Measurements from ENCODE around the gene KRT3. TPM values are rescaled to one million over a fixed set of nuclear protein-coding genes. Genes with fewer than 3 reads are reported as not detected.

KRT3 gene
- polyA plus RNA-seq, 1 donor: not detected

- DNase-seq: no peak
Measured at GRCh38 chr12:52827499-52828090, 31.7 kb upstream of the KRT3 start.

- DNase-seq: no peak
Measured at GRCh38 chr12:52826611-52827498, 30.9 kb upstream of the KRT3 start.

GRCh38 chr12:52825961-52826360, 30.0 kb upstream of the KRT3 start:
- DNase-seq: no peak

GRCh38 chr12:52824741-52825410, 29.0 kb upstream of the KRT3 start:
- DNase-seq: no peak

GRCh38 chr12:52823761-52824450, 28.0 kb upstream of the KRT3 start:
- DNase-seq: no peak

GRCh38 chr12:52822771-52823510, 27.0 kb upstream of the KRT3 start:
- no peak for DNase-seq

- no peak for DNase-seq
Measured at GRCh38 chr12:52821826-52822660, 26.1 kb upstream of the KRT3 start.

GRCh38 chr12:52821071-52821730, 25.3 kb upstream of the KRT3 start:
- no peak for DNase-seq

GRCh38 chr12:52820521-52820920, 24.6 kb upstream of the KRT3 start:
- no peak for DNase-seq

GRCh38 chr12:52819731-52820510, 24.0 kb upstream of the KRT3 start:
- no peak for DNase-seq

GRCh38 chr12:52818887-52819420, 23.0 kb upstream of the KRT3 start:
- DNase-seq: no peak

- DNase-seq: no peak
Measured at GRCh38 chr12:52818388-52818787, 22.5 kb upstream of the KRT3 start.

- no peak for DNase-seq
Measured at GRCh38 chr12:52817699-52818238, 21.9 kb upstream of the KRT3 start.

GRCh38 chr12:52817003-52817698, 21.2 kb upstream of the KRT3 start:
- DNase-seq: no peak

- DNase-seq: no peak
Measured at GRCh38 chr12:52815676-52816588, 20.0 kb upstream of the KRT3 start.

GRCh38 chr12:52815161-52815560, 19.2 kb upstream of the KRT3 start:
- no peak for DNase-seq

- no peak for DNase-seq
Measured at GRCh38 chr12:52814710-52815155, 18.8 kb upstream of the KRT3 start.
